Hepatocyte (in vitro differentiated cells): ENCODE measurements around the gene RABL6.

Source experiments
- EZH2 ChIP-seq: fragments of 200-600 bp; sonication (generic); IDR thresholded peaks from 2 replicates; pipeline ENCODE4 v1.6.1; 2016; ENCODE audit warnings: antibody characterized with exemption, mild to moderate bottlenecking, borderline replicate concordance
- TF ChIP-seq, protein P1 (sequence below): fragments of 200-600 bp; sonication (generic); IDR thresholded peaks from 2 replicates; pipeline ENCODE4 v1.5.1; 2016; ENCODE audit warnings: antibody characterized with exemption, mild to moderate bottlenecking; ENCODE audit not compliant: poor library complexity

- TF ChIP-seq, protein P1, sequence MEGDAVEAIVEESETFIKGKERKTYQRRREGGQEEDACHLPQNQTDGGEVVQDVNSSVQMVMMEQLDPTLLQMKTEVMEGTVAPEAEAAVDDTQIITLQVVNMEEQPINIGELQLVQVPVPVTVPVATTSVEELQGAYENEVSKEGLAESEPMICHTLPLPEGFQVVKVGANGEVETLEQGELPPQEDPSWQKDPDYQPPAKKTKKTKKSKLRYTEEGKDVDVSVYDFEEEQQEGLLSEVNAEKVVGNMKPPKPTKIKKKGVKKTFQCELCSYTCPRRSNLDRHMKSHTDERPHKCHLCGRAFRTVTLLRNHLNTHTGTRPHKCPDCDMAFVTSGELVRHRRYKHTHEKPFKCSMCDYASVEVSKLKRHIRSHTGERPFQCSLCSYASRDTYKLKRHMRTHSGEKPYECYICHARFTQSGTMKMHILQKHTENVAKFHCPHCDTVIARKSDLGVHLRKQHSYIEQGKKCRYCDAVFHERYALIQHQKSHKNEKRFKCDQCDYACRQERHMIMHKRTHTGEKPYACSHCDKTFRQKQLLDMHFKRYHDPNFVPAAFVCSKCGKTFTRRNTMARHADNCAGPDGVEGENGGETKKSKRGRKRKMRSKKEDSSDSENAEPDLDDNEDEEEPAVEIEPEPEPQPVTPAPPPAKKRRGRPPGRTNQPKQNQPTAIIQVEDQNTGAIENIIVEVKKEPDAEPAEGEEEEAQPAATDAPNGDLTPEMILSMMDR = no peak
- TF ChIP-seq EZH2 = no peak
Observed at GRCh38 chr9:136832581-136832980, 24.8 kb downstream of the RABL6 start.
